IMR-90 (cell line): ENCODE measurements around the gene ADAMTSL5. TPM values are rescaled to one million over a fixed set of nuclear protein-coding genes. Genes with fewer than 3 reads are reported as not detected.

Experiments
- ATAC-seq: fragments of 200-7000 bp; cut with Tn5 transposase; 2 replicates; pipeline ENCODE4 v1.9.1; 2020; ENCODE audit warnings: low read depth, mild to moderate bottlenecking, moderate library complexity
- BruUV-seq: library from RNA; stranded (reverse); fragments of 400-500 nt; replicated peaks from 2 replicates; lab custom pipeline; 2021; lab: Mats Ljungman, UMichigan
- CTCF ChIA-PET: fragments of 300-600 bp; formaldehyde crosslinking; extraction: SDS; loops from one replicate; lab custom pipeline; 2021; ENCODE audit warnings: antibody characterized with exemption; lab: Yijun Ruan, JAX
- POLR2A ChIA-PET: fragments of 300-600 bp; sonication (Branson Sonifier 250); formaldehyde crosslinking; loops from one replicate; lab custom pipeline; 2022; ENCODE audit warnings: antibody characterized with exemption; ENCODE audit not compliant: unreplicated experiment; lab: Charles Lee
- DNase-seq: peaks from one replicate; pipeline ENCODE4 v3.0.0; 2013
- H2AFZ ChIP-seq: replicated peaks from 2 replicates; pipeline ENCODE3; 2013; ENCODE audit warnings: low read length, mild to moderate bottlenecking; ENCODE audit not compliant: poor library complexity
- H2AK5ac ChIP-seq: 2 replicates; pipeline ENCODE4 v1.6.1; 2013; ENCODE audit warnings: low read depth, low read length, inconsistent platforms
- H2AK9ac ChIP-seq: replicated peaks from 2 replicates; pipeline ENCODE3; 2013; ENCODE audit warnings: mild to moderate bottlenecking, low read depth, low read length, moderate library complexity; ENCODE audit not compliant: poor library complexity
- H2BK120ac ChIP-seq: 2 replicates; pipeline ENCODE4 v1.6.1; 2013; ENCODE audit warnings: low read depth, low read length, inconsistent platforms
- H2BK15ac ChIP-seq: 3 replicates; pipeline ENCODE4 v1.6.1; 2013; ENCODE audit warnings: low read depth, low read length, inconsistent platforms
- H2BK20ac ChIP-seq: 2 replicates; pipeline ENCODE4 v1.6.1; 2013; ENCODE audit warnings: low read depth, mild to moderate bottlenecking, inconsistent platforms, low read length, moderate library complexity
- H2BK5ac ChIP-seq: 2 replicates; pipeline ENCODE4 v1.6.1; 2013; ENCODE audit warnings: mild to moderate bottlenecking, low read depth, low read length, inconsistent platforms; ENCODE audit not compliant: poor library complexity, severe bottlenecking
- H3K14ac ChIP-seq: replicated peaks from 2 replicates; pipeline ENCODE4 v1.6.1; 2013; ENCODE audit warnings: low read depth, low read length, inconsistent platforms
- H3K18ac ChIP-seq: 2 replicates; pipeline ENCODE4 v1.6.1; 2013; ENCODE audit warnings: low read depth, low read length, control low read depth
- H3K23ac ChIP-seq: 2 replicates; pipeline ENCODE4 v1.6.1; 2013; ENCODE audit warnings: low read depth, low read length, inconsistent platforms
- H3K27ac ChIP-seq: 2 replicates; pipeline ENCODE4 v1.5.1; 2013; ENCODE audit warnings: mild to moderate bottlenecking, control low read depth, low read length; ENCODE audit not compliant: insufficient read depth
- H3K27me3 ChIP-seq: 2 replicates; pipeline ENCODE4 v1.6.1; 2013; ENCODE audit warnings: low read length; ENCODE audit not compliant: control insufficient read depth, insufficient read depth
- H3K36me3 ChIP-seq: 2 replicates; pipeline ENCODE4 v1.6.1; 2013; ENCODE audit warnings: low read length, mixed read lengths; ENCODE audit not compliant: control insufficient read depth, insufficient read depth
- H3K4ac ChIP-seq: 2 replicates; pipeline ENCODE4 v1.6.1; 2013; ENCODE audit warnings: low read depth, low read length, inconsistent platforms
- H3K4me1 ChIP-seq: 2 replicates; pipeline ENCODE4 v1.6.1; 2013; ENCODE audit warnings: low read length, mixed read lengths; ENCODE audit not compliant: control insufficient read depth, insufficient read depth
- H3K4me2 ChIP-seq: 2 replicates; pipeline ENCODE4 v1.6.1; 2013; ENCODE audit warnings: low read depth, mild to moderate bottlenecking, control low read depth, low read length, moderate library complexity
- H3K4me3 ChIP-seq: 2 replicates; pipeline ENCODE4 v1.5.1; 2013; ENCODE audit warnings: low read depth, mild to moderate bottlenecking, control low read depth, low read length, moderate library complexity; ENCODE audit not compliant: insufficient read depth
- H3K56ac ChIP-seq: 2 replicates; pipeline ENCODE4 v1.6.1; 2013; ENCODE audit warnings: low read length, inconsistent platforms; ENCODE audit not compliant: insufficient read depth; ENCODE audit errors: extremely low read depth
- H3K79me1 ChIP-seq, 2 experiments: 2 replicates each; pipeline ENCODE4 v1.6.1; 2013; ENCODE audit warnings: low read length in 2 of 2, inconsistent platforms in 1 of 2, low read depth in 1 of 2
- H3K9ac ChIP-seq: 2 replicates; pipeline ENCODE4 v1.6.1; 2013; ENCODE audit warnings: low read depth, low read length, control low read depth
- H3K9me1 ChIP-seq: 2 replicates; pipeline ENCODE4 v1.6.1; 2013; ENCODE audit warnings: low read length, inconsistent platforms; ENCODE audit not compliant: insufficient read depth
- H3K9me3 ChIP-seq: 2 replicates; pipeline ENCODE4 v1.6.1; 2013; ENCODE audit warnings: low read length; ENCODE audit not compliant: control insufficient read depth, insufficient read depth
- H4K20me1 ChIP-seq: 2 replicates; pipeline ENCODE4 v1.6.1; 2013; ENCODE audit warnings: low read length, inconsistent platforms; ENCODE audit not compliant: insufficient read depth
- H4K5ac ChIP-seq: 2 replicates; pipeline ENCODE4 v1.6.1; 2013; ENCODE audit warnings: mild to moderate bottlenecking, low read depth, low read length, control low read depth
- H4K8ac ChIP-seq, 2 experiments: 2 replicates each; pipeline ENCODE4 v1.6.1; 2013; ENCODE audit warnings: low read depth in 2 of 2, low read length in 2 of 2, control low read depth in 1 of 2, inconsistent platforms in 1 of 2
- H4K91ac ChIP-seq: 2 replicates; pipeline ENCODE4 v1.6.1; 2013; ENCODE audit warnings: low read depth, low read length, inconsistent platforms; ENCODE audit not compliant: insufficient read depth
- CEBPB ChIP-seq: IDR thresholded peaks from 2 replicates; pipeline ENCODE4 v1.6.1; 2012; ENCODE audit warnings: low read depth, low read length, improper control_type of control experiment
- CHD1 ChIP-seq: IDR thresholded peaks from 2 replicates; pipeline ENCODE4 v1.6.1; 2012; ENCODE audit warnings: low read depth, low read length, improper control_type of control experiment
- CTCF ChIP-seq: conservative IDR thresholded peaks from 2 replicates; pipeline ENCODE4 v1.5.1; 2012; ENCODE audit warnings: mild to moderate bottlenecking, low read depth, low read length, improper control_type of control experiment
- ELK1 ChIP-seq: fragments of 150-350 bp; IDR thresholded peaks from 2 replicates; pipeline ENCODE4 v1.6.1; 2016; ENCODE audit warnings: low read depth, mild to moderate bottlenecking, low read length, moderate library complexity, borderline replicate concordance
- FOS ChIP-seq: fragments of 150-350 bp; IDR thresholded peaks from 2 replicates; pipeline ENCODE4 v1.6.1; 2016; ENCODE audit warnings: low read depth, low read length
- MAFK ChIP-seq: IDR thresholded peaks from 2 replicates; pipeline ENCODE4 v1.6.1; 2012; ENCODE audit warnings: low read depth, low read length, improper control_type of control experiment
- MAZ ChIP-seq: IDR thresholded peaks from 2 replicates; pipeline ENCODE4 v1.6.1; 2012; ENCODE audit warnings: low read depth, mild to moderate bottlenecking, low read length, improper control_type of control experiment, moderate library complexity, borderline replicate concordance
- MXI1 ChIP-seq: IDR thresholded peaks from 2 replicates; pipeline ENCODE4 v1.6.1; 2012; ENCODE audit warnings: low read depth, mild to moderate bottlenecking, low read length, moderate library complexity, borderline replicate concordance
- NFE2L2 ChIP-seq: fragments of 150-350 bp; IDR thresholded peaks from 2 replicates; pipeline ENCODE4 v1.6.1; 2016; ENCODE audit warnings: low read depth, mild to moderate bottlenecking, low read length
- RCOR1 ChIP-seq: IDR thresholded peaks from 2 replicates; pipeline ENCODE4 v1.6.1; 2012; ENCODE audit warnings: mild to moderate bottlenecking, low read length, improper control_type of control experiment; ENCODE audit not compliant: insufficient replicate concordance
- WGBS, 2 experiments: methylation state at CpG; one replicate each; pipeline versions ENCODE4 v1.1.5 to v1.1.7; 2013; ENCODE audit warnings: missing lambda C conversion rate in 2 of 2; ENCODE audit not compliant: insufficient read length in 1 of 2; ENCODE audit errors: extremely low coverage in 2 of 2; 5-methylcytosine and 5-hydroxymethylcytosine counted together
- dilution Hi-C: fragments of 300-500 bp; cut with HindIII; formaldehyde crosslinking; loops from one replicate; pipeline ENCODE4 v1.14.3; 2018; ENCODE audit warnings: low sequenced_read_pairs; ENCODE audit not compliant: unreplicated experiment
- in situ Hi-C: fragments of 300-500 bp; cut with MboI; formaldehyde crosslinking; loops from 3 replicates; pipeline ENCODE4 v1.14.3; 2019; ENCODE audit warnings: low sequenced_read_pairs, inconsistent platforms, mixed read lengths
- intact Hi-C: fragments of 100-400 bp; cut with micrococcal nuclease; formaldehyde crosslinking; loops from 2 replicates; pipeline ENCODE4 v1.10.0; 2022
- polyA plus RNA-seq, 3 experiments: library from polyadenylated mRNA; depleted of rRNA; stranded (reverse); fragments of >200 nt; gene quantifications; 2 replicates each; pipeline ENCODE4 v1.2.3, GENCODE V29; 2012; ENCODE audit warnings: low replicate concordance in 1 of 3
- total RNA-seq: library from RNA; depleted of rRNA; stranded (reverse); fragments of >200 nt; gene quantifications from 2 replicates; pipeline ENCODE4 v1.2.3, GENCODE V29; 2012

Gene ADAMTSL5
- total and polyA plus RNA-seq, 2 of the 4 experiments (the other 2 are of a cell fraction): 0.90 to 10.8 TPM

GRCh38 chr19:1538978-1539377 lies 26.2 kb upstream of the ADAMTSL5 start:
- dilution Hi-C loops (no loop called here), in situ Hi-C loops (loop anchor here (25.0 kb wide), 1 partner anchor 248 kb away; no protein-coding TSS in a partner anchor), intact Hi-C loops (no loop called here)
- no peak overlapping the region for H3K4ac ChIP-seq
- no peak overlapping the region for H2BK20ac ChIP-seq
- no peak overlapping the region for H2AK9ac ChIP-seq
- no peaks in the 10 kb centered on the region for H3K36me3 ChIP-seq
- no peaks in the 10 kb centered on the region for H3K9me3 ChIP-seq
- peak overlapping the region; percentile 79 for H2AFZ ChIP-seq
- H2BK120ac ChIP-seq: no peak overlapping the region
- no peak overlapping the region for H4K8ac ChIP-seq
- no TSS peak for BruUV-seq
- TF ChIP-seq NFE2L2 (no peak), CEBPB (no peak), CHD1 (no peak), MXI1 (no peak), ELK1 (no peak), RCOR1 (no peak), CTCF (no peak), MAZ (no peak), MAFK (no peak), FOS (no peak)
- H3K9ac ChIP-seq: no peak overlapping the region
- no peak overlapping the region for H3K14ac ChIP-seq
- no peak overlapping the region; the same call in 1 of the 2 replicates for H3K23ac ChIP-seq
- H4K91ac ChIP-seq: no peak overlapping the region
- ATAC-seq (0 out of 2 replicates have a peak, but pooled peaks have one; percentile 17), DNase-seq (no peak)
- no peaks in the 10 kb centered on the region for H4K20me1 ChIP-seq
- ChIA-PET POLR2A (no interaction called here), CTCF (no interaction called here)
- H3K27ac ChIP-seq: no peak overlapping the region
- no peaks in the 10 kb centered on the region for H3K9me1 ChIP-seq
- no peak overlapping the region for H2AK5ac ChIP-seq
- H4K5ac ChIP-seq: no peak overlapping the region
- no peak overlapping the region for H2BK5ac ChIP-seq
- H3K4me3 ChIP-seq: no peak overlapping the region
- peak overlapping the region; percentile 76 for H3K4me2 ChIP-seq
- no CpG with 5 or more reads among the region's 15 CpGs for WGBS, 2 experiments
- H3K79me1 ChIP-seq: no peaks in the 10 kb centered on the region
- peaks cover 2% of the 10 kb centered on the region for H3K27me3 ChIP-seq
- H3K18ac ChIP-seq: no peak overlapping the region
- H2BK15ac ChIP-seq: no peak overlapping the region
- H3K56ac ChIP-seq: no peak overlapping the region
- peaks cover 2% of the 10 kb centered on the region; the same call in 1 of the 2 replicates for H3K4me1 ChIP-seq
